Measurements from ENCODE around the gene DHCR24. TPM values are rescaled to one million over a fixed set of nuclear protein-coding genes. Genes with fewer than 3 reads are reported as not detected.

Gene DHCR24
- total RNA-seq, 2 experiments from 2014 or later, result 121 to 187 TPM

GRCh38 chr1:54800899-54801759, 85.9 kb downstream of the DHCR24 start, which contains the start of gene TTC22:
Gene TTC22 (minus strand): TSS chr1:54801323. CDS start chr1:54801163, 160 bp downstream.
- peaks cover 70% of the 10 kb centered on the region for H3K4me1 Mint-ChIP-seq
- peak; percentile 80 for ATAC-seq
- CTCF ChIA-PET, result interaction anchor here (0.6 to 4.2 kb wide), 34 partner anchors 9 to 1580 kb away, joined by 3 to 37 read pairs (median 4); partner anchors contain the start of genes DHCR24, PARS2 and TTC4
- peak within 1 kb of the TSS; percentile 84 for H3K4me3 Mint-ChIP-seq
- no peaks in the 10 kb centered on the region for H3K9me3 Mint-ChIP-seq (ENCODE audit: low read depth)
- H3K27me3 Mint-ChIP-seq, result no peaks in the 10 kb centered on the region
- H3K27ac Mint-ChIP-seq, result peak within 1 kb of the TSS; percentile 97
- peaks cover 10% of the 10 kb centered on the region for H3K36me3 Mint-ChIP-seq
- peak; percentile 91 for DNase-seq

GRCh38 chr1:54800041-54800898, 86.7 kb downstream of the DHCR24 start:
- Mint-ChIP-seq H3K9me3 (ENCODE audit: low read depth) (no peaks in the 10 kb centered on the region), H3K4me1 (peaks cover 73% of the 10 kb centered on the region), H3K27me3 (no peaks in the 10 kb centered on the region), H3K36me3 (peaks cover 10% of the 10 kb centered on the region), H3K4me3 (peak overlapping the region; percentile 84), H3K27ac (peak overlapping the region; percentile 97)
- ATAC-seq, result no peak
- CTCF ChIA-PET, result interaction anchor here (0.7 to 4.2 kb wide), 25 partner anchors 9 to 1579 kb away, joined by 3 to 37 read pairs (median 4); partner anchors contain the start of genes DHCR24, PARS2 and TTC4
- DNase-seq, result peak; percentile 40

Other genes starting within 250 kb of the DHCR24 start
- not detected for gene MROH7, start 245.4 kb downstream of the DHCR24 start, total RNA-seq
- 10 to 100 TPM; 19.6 to 26.3 TPM for gene TTC4, start 171.3 kb downstream of the DHCR24 start, total RNA-seq
- 1 to 10 TPM; 5.0 to 6.4 TPM for gene PARS2, start 122.7 kb downstream of the DHCR24 start, total RNA-seq
- 10 to 100 TPM in 1 of 2 experiments, 1 to 10 TPM in 1; 9.1 to 17.9 TPM for gene TTC22, start 85.9 kb downstream of the DHCR24 start, total RNA-seq
- gene TMEM61, start 93.4 kb upstream of the DHCR24 start, total RNA-seq, result not detected
- under 1 TPM; 0.07 to 0.12 TPM for gene BSND, start 111.7 kb upstream of the DHCR24 start, total RNA-seq
- gene PCSK9, start 152.4 kb upstream of the DHCR24 start, total RNA-seq, result under 1 TPM in 1 of 2 experiments, not detected in 1; 0.07 TPM

All from activated CD8-positive, alpha-beta memory T cell treated with anti-CD3 and anti-CD28 coated beads, Interleukin-2, amount 10 ng/mL, durations not matched to agents 7 days and 5 days (primary cell).